ENCODE measurements around the gene DGKE.
A peak's percentile ranks its signal among the peaks of the same experiment; 100 is the strongest.

The DGKE gene

GRCh38 chr17:56913000-56913311 lies 79.0 kb downstream of the DGKE start:
- Histone ChIP-seq H4K20me1 (ENCODE audit: insufficient read depth, low read length) (no peaks in the 10 kb centered on the region), H3K4me2 (ENCODE audit: low read length) (peak overlapping the region; percentile 76), H3K9me3 (ENCODE audit: low read length) (peaks cover 6% of the 10 kb centered on the region; the same call in 1 of the 2 replicates), H3K4me3 (ENCODE audit: low read depth, low read length, poor library complexity, severe bottlenecking) (peak overlapping the region; percentile 76), H3K4me1 (ENCODE audit: insufficient read depth, low read length, severe bottlenecking) (peaks cover 51% of the 10 kb centered on the region), H3K27me3 (ENCODE audit: insufficient read depth, low read length) (no peaks in the 10 kb centered on the region), H3F3A (ENCODE audit: insufficient read depth, low read length) (peaks cover 3% of the 10 kb centered on the region; the same call in 1 of the 2 replicates), H3K27ac (ENCODE audit: low read depth, low read length, poor library complexity, severe bottlenecking) (peak overlapping the region; percentile 30), H3K36me3 (ENCODE audit: insufficient read depth, low read length) (peaks cover 13% of the 10 kb centered on the region; the same call in 1 of the 2 replicates), H3K9ac (ENCODE audit: low read length) (peak overlapping the region; percentile 77), H3K9me2 (ENCODE audit: low read depth, low read length) (no peaks in the 10 kb centered on the region), H2AFZ (ENCODE audit: low read length) (no peak overlapping the region), H3K79me2 (ENCODE audit: insufficient read depth, low read length) (peaks cover 11% of the 10 kb centered on the region)
- TF ChIP-seq CTCF (IDR thresholded peaks at IDR 0.05; ENCODE audit: low read length) (no peak), EZH2 (IDR thresholded peaks at IDR 0.05; ENCODE audit: borderline replicate concordance, low read length) (no peak)

- Histone ChIP-seq H3K4me2 (ENCODE audit: low read length) (peak overlapping the region; percentile 76), H2AFZ (ENCODE audit: low read length) (no peak overlapping the region), H3K9ac (ENCODE audit: low read length) (peak overlapping the region; percentile 77), H3F3A (ENCODE audit: insufficient read depth, low read length) (peaks cover 3% of the 10 kb centered on the region; the same call in 1 of the 2 replicates), H3K79me2 (ENCODE audit: insufficient read depth, low read length) (peaks cover 11% of the 10 kb centered on the region), H3K9me2 (ENCODE audit: low read depth, low read length) (no peaks in the 10 kb centered on the region), H3K4me3 (ENCODE audit: low read depth, low read length, poor library complexity, severe bottlenecking) (peak overlapping the region; percentile 76), H3K27ac (ENCODE audit: low read depth, low read length, poor library complexity, severe bottlenecking) (no peak overlapping the region), H3K4me1 (ENCODE audit: insufficient read depth, low read length, severe bottlenecking) (peaks cover 46% of the 10 kb centered on the region), H3K9me3 (ENCODE audit: low read length) (peaks cover 6% of the 10 kb centered on the region; the same call in 1 of the 2 replicates), H3K27me3 (ENCODE audit: insufficient read depth, low read length) (no peaks in the 10 kb centered on the region), H3K36me3 (ENCODE audit: insufficient read depth, low read length) (peaks cover 10% of the 10 kb centered on the region; the same call in 1 of the 2 replicates), H4K20me1 (ENCODE audit: insufficient read depth, low read length) (no peaks in the 10 kb centered on the region)
- TF ChIP-seq EZH2 (IDR thresholded peaks at IDR 0.05; ENCODE audit: borderline replicate concordance, low read length) (no peak), CTCF (IDR thresholded peaks at IDR 0.05; ENCODE audit: low read length) (no peak)
These were observed 79.5 kb downstream of the DGKE start for GRCh38 chr17:56913353-56913866.

- H3K4me1 ChIP-seq (ENCODE audit: insufficient read depth, low read length, severe bottlenecking) = peaks cover 40% of the 10 kb centered on the region
- H3K79me2 ChIP-seq (ENCODE audit: insufficient read depth, low read length) = peaks cover 11% of the 10 kb centered on the region
- TF ChIP-seq CTCF (IDR thresholded peaks at IDR 0.05; ENCODE audit: low read length) (no peak), EZH2 (IDR thresholded peaks at IDR 0.05; ENCODE audit: borderline replicate concordance, low read length) (no peak)
- H3K4me2 ChIP-seq (ENCODE audit: low read length) = peak within 1 kb of the TSS; percentile 76
- H3K9ac ChIP-seq (ENCODE audit: low read length) = peak within 1 kb of the TSS; percentile 77
- peaks cover 6% of the 10 kb centered on the region; the same call in 1 of the 2 replicates for H3K9me3 ChIP-seq (ENCODE audit: low read length)
- peaks cover 7% of the 10 kb centered on the region; the same call in 1 of the 2 replicates for H3K36me3 ChIP-seq (ENCODE audit: insufficient read depth, low read length)
- no peaks in the 10 kb centered on the region for H3K27me3 ChIP-seq (ENCODE audit: insufficient read depth, low read length)
- H3K4me3 ChIP-seq (ENCODE audit: low read depth, low read length, poor library complexity, severe bottlenecking) = peak within 1 kb of the TSS; percentile 76
- H2AFZ ChIP-seq (ENCODE audit: low read length) = no peak within 1 kb of the TSS; the same call in 1 of the 2 replicates
- no peaks in the 10 kb centered on the region for H4K20me1 ChIP-seq (ENCODE audit: insufficient read depth, low read length)
- H3K27ac ChIP-seq (ENCODE audit: low read depth, low read length, poor library complexity, severe bottlenecking) = peak within 1 kb of the TSS; percentile 4
- peaks cover 3% of the 10 kb centered on the region; the same call in 1 of the 2 replicates for H3F3A ChIP-seq (ENCODE audit: insufficient read depth, low read length)
- H3K9me2 ChIP-seq (ENCODE audit: low read depth, low read length) = no peaks in the 10 kb centered on the region
These were observed 80.1 kb downstream of the DGKE start, which contains the start of gene TRIM25 for GRCh38 chr17:56913867-56914580. Gene TRIM25 (minus strand): TSS chr17:56914049. CDS start chr17:56913988, 61 bp downstream.

Data from OCI-LY1 (cell line).